HL-60 (cell line): ENCODE data around the gene PLPPR1.

Experiments used
- CTCF ChIP-seq: IDR thresholded peaks from one replicate; pipeline ENCODE4 v1.5.1; 2011; ENCODE audit warnings: low read length, control low read depth, inconsistent platforms; ENCODE audit not compliant: insufficient read depth
- REST ChIP-seq: IDR thresholded peaks from 2 replicates; pipeline ENCODE4 v1.6.1; 2012; ENCODE audit warnings: low read depth; ENCODE audit not compliant: insufficient replicate concordance

DNA sequence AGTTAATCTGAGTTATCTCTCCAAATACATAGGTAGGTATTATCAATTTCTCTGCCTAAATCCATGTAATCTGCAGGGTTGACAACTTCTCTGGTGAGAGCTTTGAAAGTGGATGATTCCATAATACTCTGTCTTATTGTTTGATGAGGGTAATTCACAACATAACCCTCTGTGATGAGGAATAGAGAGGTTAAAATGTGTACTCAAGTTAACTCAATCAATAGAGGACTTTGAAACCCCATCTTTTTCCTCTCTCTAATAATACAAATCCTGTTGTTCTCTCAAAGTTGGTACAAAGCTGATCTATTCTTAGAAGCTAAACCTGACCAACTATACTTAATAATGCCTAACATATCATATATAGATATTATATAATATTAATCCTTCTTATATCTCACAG is 100.1 kb downstream of the PLPPR1 start:
- TF ChIP-seq CTCF (no peak), REST (no peak)
